Stimulated activated CD4-positive, alpha-beta T cell treated with anti-CD3 and anti-CD28 coated beads, Interleukin-15, amount 100 ng/mL, for 48 hours (primary cell): ENCODE measurements around the gene NEDD8.

Source experiments
- DNase-seq, 2 donors: peaks; one replicate each; pipeline ENCODE4 v3.0.0-alpha.2; 2020; ENCODE audit warnings: low read depth in 2 of 2

Gene NEDD8

GRCh38 chr14:24263848-24264247 is 31.7 kb upstream of the NEDD8 start:
- DNase-seq: no peak

GRCh38 chr14:24262821-24263733 is 30.9 kb upstream of the NEDD8 start, which contains the start of gene TGM1:
TSS of gene TGM1 (minus strand) at chr14:24263177. CDS start at chr14:24262352, 825 bp downstream.
- no peak for DNase-seq

- DNase-seq: no peak
Measured at GRCh38 chr14:24261969-24262327, 29.8 kb upstream of the NEDD8 start.

GRCh38 chr14:24261256-24261968 is 29.2 kb upstream of the NEDD8 start:
- DNase-seq: no peak

- no peak for DNase-seq
Measured at GRCh38 chr14:24260780-24261157, 28.6 kb upstream of the NEDD8 start.

GRCh38 chr14:24260026-24260779 is 28.0 kb upstream of the NEDD8 start:
- DNase-seq: no peak

GRCh38 chr14:24259282-24260025 is 27.3 kb upstream of the NEDD8 start:
- DNase-seq: no peak

GRCh38 chr14:24258548-24259265 is 26.5 kb upstream of the NEDD8 start:
- no peak for DNase-seq

- no peak for DNase-seq
Measured at GRCh38 chr14:24258119-24258518, 26.0 kb upstream of the NEDD8 start.

- DNase-seq: no peak
Measured at GRCh38 chr14:24256960-24257359, 24.8 kb upstream of the NEDD8 start.

- DNase-seq: no peak
Measured at GRCh38 chr14:24255931-24256711, 24.0 kb upstream of the NEDD8 start.

GRCh38 chr14:24255438-24255837 is 23.3 kb upstream of the NEDD8 start:
- no peak for DNase-seq

- no peak for DNase-seq
Measured at GRCh38 chr14:24254630-24255392, 22.6 kb upstream of the NEDD8 start.

GRCh38 chr14:24253936-24254335 is 21.8 kb upstream of the NEDD8 start:
- DNase-seq: no peak

GRCh38 chr14:24252289-24253124 is 20.3 kb upstream of the NEDD8 start:
- DNase-seq: no peak

GRCh38 chr14:24251880-24252288 is 19.7 kb upstream of the NEDD8 start:
- no peak for DNase-seq

- no peak for DNase-seq
Measured at GRCh38 chr14:24250354-24250753, 18.2 kb upstream of the NEDD8 start.

- DNase-seq: no peak
Measured at GRCh38 chr14:24249230-24250021, 17.3 kb upstream of the NEDD8 start.
